Measurements from ENCODE around the gene NELL2. TPM values are rescaled to one million over a fixed set of nuclear protein-coding genes. Genes with fewer than 3 reads are reported as not detected.

Gene NELL2
- total RNA-seq, 1 donor from 2014 or later = 1.0 TPM

- no peaks in the 10 kb centered on the region for H3K9me3 Mint-ChIP-seq (ENCODE audit: unreplicated experiment)
- Histone ChIP-seq H2AFZ (ENCODE audit: low read depth, low read length) (no peak overlapping the region), H3K4me2 (ENCODE audit: low read length) (no peak overlapping the region), H4K20me1 (ENCODE audit: insufficient read depth, low read length) (no peaks in the 10 kb centered on the region), H3K4me3 (ENCODE audit: insufficient read depth, low read depth, low read length) (no peak overlapping the region), H3K4me1 (ENCODE audit: insufficient read depth, low read length) (no peaks in the 10 kb centered on the region), H3K9me3 (ENCODE audit: insufficient read depth, low read depth, low read length) (no peaks in the 10 kb centered on the region), H3K27me3 (ENCODE audit: insufficient read depth, low read length) (no peaks in the 10 kb centered on the region), H3K36me3 (ENCODE audit: insufficient read depth, low read length) (no peaks in the 10 kb centered on the region), H3K79me2 (ENCODE audit: insufficient read depth, low read length) (no peaks in the 10 kb centered on the region), H3K9ac (ENCODE audit: low read length) (no peak overlapping the region), H3K27ac (ENCODE audit: low read depth, low read length) (no peak overlapping the region)
- H3K27me3 Mint-ChIP-seq (ENCODE audit: low read depth, unreplicated experiment) = no peaks in the 10 kb centered on the region
- H3K36me3 Mint-ChIP-seq (ENCODE audit: low read depth, unreplicated experiment) = no peaks in the 10 kb centered on the region
- DNase-seq (ENCODE audit: low read depth) (no peak), FAIRE-seq (no peak)
- H3K27ac Mint-ChIP-seq (ENCODE audit: unreplicated experiment) = no peak overlapping the region
- TF ChIP-seq CTCF (IDR thresholded peaks at IDR 0.05; ENCODE audit: insufficient read depth, low read depth, low read length) (no peak), EZH2 (IDR thresholded peaks at IDR 0.05; ENCODE audit: insufficient read depth, low read length) (no peak)
- peaks cover 1% of the 10 kb centered on the region for H3K4me1 Mint-ChIP-seq (ENCODE audit: low read depth, unreplicated experiment)
- no peak overlapping the region for H3K4me3 Mint-ChIP-seq (ENCODE audit: unreplicated experiment)
These were observed 259.7 kb downstream of the NELL2 start for GRCh38 chr12:44616402-44616801.

- no peaks in the 10 kb centered on the region for H3K36me3 Mint-ChIP-seq (ENCODE audit: low read depth, unreplicated experiment)
- Histone ChIP-seq H4K20me1 (ENCODE audit: insufficient read depth, low read length) (no peaks in the 10 kb centered on the region), H3K4me1 (ENCODE audit: insufficient read depth, low read length) (no peaks in the 10 kb centered on the region), H3K27me3 (ENCODE audit: insufficient read depth, low read length) (no peaks in the 10 kb centered on the region), H3K4me2 (ENCODE audit: low read length) (no peak overlapping the region), H3K27ac (ENCODE audit: low read depth, low read length) (no peak overlapping the region), H3K9me3 (ENCODE audit: insufficient read depth, low read depth, low read length) (no peaks in the 10 kb centered on the region), H2AFZ (ENCODE audit: low read depth, low read length) (no peak overlapping the region), H3K79me2 (ENCODE audit: insufficient read depth, low read length) (no peaks in the 10 kb centered on the region), H3K9ac (ENCODE audit: low read length) (no peak overlapping the region), H3K4me3 (ENCODE audit: insufficient read depth, low read depth, low read length) (no peak overlapping the region), H3K36me3 (ENCODE audit: insufficient read depth, low read length) (no peaks in the 10 kb centered on the region)
- no peak overlapping the region for H3K4me3 Mint-ChIP-seq (ENCODE audit: unreplicated experiment)
- no peaks in the 10 kb centered on the region for H3K9me3 Mint-ChIP-seq (ENCODE audit: unreplicated experiment)
- DNase-seq (ENCODE audit: low read depth) (no peak), FAIRE-seq (no peak)
- no peak overlapping the region for H3K27ac Mint-ChIP-seq (ENCODE audit: unreplicated experiment)
- H3K27me3 Mint-ChIP-seq (ENCODE audit: low read depth, unreplicated experiment) = no peaks in the 10 kb centered on the region
- TF ChIP-seq CTCF (IDR thresholded peaks at IDR 0.05; ENCODE audit: insufficient read depth, low read depth, low read length) = no peak
- TF ChIP-seq EZH2 (IDR thresholded peaks at IDR 0.05; ENCODE audit: insufficient read depth, low read length) = no peak
- peaks cover 1% of the 10 kb centered on the region for H3K4me1 Mint-ChIP-seq (ENCODE audit: low read depth, unreplicated experiment)
These were observed 264.6 kb downstream of the NELL2 start for GRCh38 chr12:44611538-44611937.

- H3K79me2 ChIP-seq (ENCODE audit: insufficient read depth, low read length) = no peaks in the 10 kb centered on the region
- Mint-ChIP-seq H3K4me1 (ENCODE audit: low read depth, unreplicated experiment) (no peaks in the 10 kb centered on the region), H3K4me3 (ENCODE audit: unreplicated experiment) (no peak overlapping the region), H3K36me3 (ENCODE audit: low read depth, unreplicated experiment) (no peaks in the 10 kb centered on the region), H3K27me3 (ENCODE audit: low read depth, unreplicated experiment) (no peaks in the 10 kb centered on the region), H3K27ac (ENCODE audit: unreplicated experiment) (no peak overlapping the region), H3K9me3 (ENCODE audit: unreplicated experiment) (no peaks in the 10 kb centered on the region)
- H3K27ac ChIP-seq (ENCODE audit: low read depth, low read length) = no peak overlapping the region
- H4K20me1 ChIP-seq (ENCODE audit: insufficient read depth, low read length) = no peaks in the 10 kb centered on the region
- no peaks in the 10 kb centered on the region for H3K9me3 ChIP-seq (ENCODE audit: insufficient read depth, low read depth, low read length)
- H3K27me3 ChIP-seq (ENCODE audit: insufficient read depth, low read length) = no peaks in the 10 kb centered on the region
- TF ChIP-seq EZH2 (IDR thresholded peaks at IDR 0.05; ENCODE audit: insufficient read depth, low read length) (no peak), CTCF (IDR thresholded peaks at IDR 0.05; ENCODE audit: insufficient read depth, low read depth, low read length) (no peak)
- no peak overlapping the region for H3K9ac ChIP-seq (ENCODE audit: low read length)
- FAIRE-seq = no peak
- no peaks in the 10 kb centered on the region for H3K36me3 ChIP-seq (ENCODE audit: insufficient read depth, low read length)
- no peak overlapping the region for H3K4me2 ChIP-seq (ENCODE audit: low read length)
- no peaks in the 10 kb centered on the region for H3K4me1 ChIP-seq (ENCODE audit: insufficient read depth, low read length)
- H2AFZ ChIP-seq (ENCODE audit: low read depth, low read length) = no peak overlapping the region
- DNase-seq (ENCODE audit: low read depth) = no peak
- H3K4me3 ChIP-seq (ENCODE audit: insufficient read depth, low read depth, low read length) = no peak overlapping the region
These were observed 272.4 kb downstream of the NELL2 start for GRCh38 chr12:44603701-44604100.

Data from astrocyte (in vitro differentiated cells and primary cell).